Liver (tissue), 9 donors: ENCODE results near the gene MYO15B. TPM values are rescaled to one million over a fixed set of nuclear protein-coding genes. Genes with fewer than 3 reads are reported as not detected.

Experiments used
- DNase-seq: peaks from one replicate; pipeline ENCODE4 v3.0.0-alpha.2; 2017; ENCODE audit warnings: low spot score
- H3K27ac ChIP-seq, 2 donors: one replicate each; pipeline ENCODE4 v1.7.0; 2013; ENCODE audit warnings: inconsistent platforms in 2 of 2, low read length in 2 of 2, control low read depth in 1 of 2, low read depth in 1 of 2, mild to moderate bottlenecking in 1 of 2
- H3K27me3 ChIP-seq, 4 donors: one replicate each; pipeline versions ENCODE4 v1.6.1 to v1.7.0; 2013; ENCODE audit warnings: low read length in 3 of 4, inconsistent platforms in 1 of 4, mild to moderate bottlenecking in 1 of 4, moderate library complexity in 1 of 4; ENCODE audit not compliant: control insufficient read depth in 4 of 4, insufficient read depth in 4 of 4
- H3K36me3 ChIP-seq, 4 donors: one replicate each; pipeline versions ENCODE4 v1.6.1 to v1.7.0; 2013; ENCODE audit warnings: low read length in 3 of 4, mild to moderate bottlenecking in 3 of 4, low read depth in 1 of 4, moderate library complexity in 1 of 4; ENCODE audit not compliant: control insufficient read depth in 4 of 4, insufficient read depth in 3 of 4
- H3K4me1 ChIP-seq, 4 donors: one replicate each; pipeline versions ENCODE4 v1.6.1 to v1.7.0; 2013; ENCODE audit warnings: low read length in 3 of 4, mild to moderate bottlenecking in 3 of 4, moderate library complexity in 1 of 4; ENCODE audit not compliant: control insufficient read depth in 4 of 4, insufficient read depth in 4 of 4
- H3K4me3 ChIP-seq, 3 donors: one replicate each; pipeline versions ENCODE4 v1.6.1 to v1.7.0; 2013; ENCODE audit warnings: low read length in 3 of 3, control low read depth in 1 of 3, low read depth in 1 of 3, mild to moderate bottlenecking in 1 of 3
- H3K9ac ChIP-seq, 2 donors: one replicate each; pipeline ENCODE4 v1.7.0; 2013; ENCODE audit warnings: low read length in 2 of 2, mild to moderate bottlenecking in 2 of 2, moderate library complexity in 2 of 2, control low read depth in 1 of 2, low read depth in 1 of 2
- H3K9me3 ChIP-seq, 4 donors: one replicate each; pipeline versions ENCODE4 v1.6.1 to v1.7.0; 2013; ENCODE audit warnings: low read length in 3 of 4; ENCODE audit not compliant: control insufficient read depth in 4 of 4
- ATF3 ChIP-seq: IDR thresholded peaks from 2 replicates; pipeline ENCODE4 v1.6.1; 2016; ENCODE audit warnings: antibody characterized with exemption
- CTCF ChIP-seq: fragments of 150-350 bp; IDR thresholded peaks from 2 replicates; pipeline ENCODE4 v1.5.1; 2017; ENCODE audit warnings: improper control_type of control experiment, low read depth, low read length; ENCODE audit not compliant: missing input control
- EGR1 ChIP-seq, 2 donors: IDR thresholded peaks; 2 replicates each; pipeline ENCODE4 v1.6.1; 2016 to 2018; ENCODE audit warnings: antibody characterized with exemption in 2 of 2, low read depth in 2 of 2
- FOXA1 ChIP-seq: IDR thresholded peaks from 2 replicates; pipeline ENCODE4 v1.6.1; 2016; ENCODE audit warnings: antibody characterized with exemption
- FOXA2 ChIP-seq: IDR thresholded peaks from 2 replicates; pipeline ENCODE4 v1.6.1; 2016; ENCODE audit warnings: antibody characterized with exemption
- GABPA ChIP-seq, 2 donors: IDR thresholded peaks in 1 of 2; conservative IDR thresholded peaks in 1 of 2; 2 replicates each; pipeline ENCODE4 v1.6.1; 2016; ENCODE audit warnings: antibody characterized with exemption in 2 of 2, mild to moderate bottlenecking in 1 of 2, moderate library complexity in 1 of 2
- HNF4A ChIP-seq, 2 donors: conservative IDR thresholded peaks; 2 replicates each; pipeline ENCODE4 v1.6.1; 2016; ENCODE audit warnings: antibody characterized with exemption in 2 of 2, mild to moderate bottlenecking in 2 of 2
- HNF4G ChIP-seq: IDR thresholded peaks from 2 replicates; pipeline ENCODE4 v1.6.1; 2016; ENCODE audit warnings: antibody characterized with exemption
- JUND ChIP-seq, 2 donors: IDR thresholded peaks; 2 replicates each; pipeline ENCODE4 v1.6.1; 2016; ENCODE audit warnings: antibody characterized with exemption in 2 of 2
- NR2F2 ChIP-seq: IDR thresholded peaks from 2 replicates; pipeline ENCODE4 v1.6.1; 2016; ENCODE audit warnings: antibody characterized with exemption
- RAD21 ChIP-seq, 2 donors: IDR thresholded peaks; 2 replicates each; pipeline ENCODE4 v1.6.1; 2016; ENCODE audit warnings: antibody characterized with exemption in 2 of 2, mild to moderate bottlenecking in 2 of 2
- REST ChIP-seq: IDR thresholded peaks from 2 replicates; pipeline ENCODE4 v1.6.1; 2016; ENCODE audit warnings: antibody characterized with exemption, mild to moderate bottlenecking
- RXRA ChIP-seq, 2 donors: IDR thresholded peaks; 2 replicates each; pipeline ENCODE4 v1.6.1; 2017 to 2018; ENCODE audit warnings: antibody characterized with exemption in 2 of 2, mild to moderate bottlenecking in 1 of 2
- SP1 ChIP-seq: IDR thresholded peaks from 2 replicates; pipeline ENCODE4 v1.6.1; 2018; ENCODE audit warnings: antibody characterized with exemption, mild to moderate bottlenecking
- TAF1 ChIP-seq: conservative IDR thresholded peaks from 2 replicates; pipeline ENCODE4 v1.6.1; 2016; ENCODE audit warnings: antibody characterized with exemption, mild to moderate bottlenecking
- YY1 ChIP-seq: IDR thresholded peaks from 2 replicates; pipeline ENCODE4 v1.6.1; 2016; ENCODE audit warnings: antibody characterized with exemption, mild to moderate bottlenecking
- ZBTB33 ChIP-seq: IDR thresholded peaks from 2 replicates; pipeline ENCODE4 v1.6.1; 2016; ENCODE audit warnings: antibody characterized with exemption
- WGBS: extraction: QIAGEN DNeasy Blood & Tissue Kit; methylation state at CpG from one replicate; pipeline ENCODE4 v1.1.7; 2013; 5-methylcytosine and 5-hydroxymethylcytosine counted together
- polyA plus RNA-seq, 2 donors: library from polyadenylated mRNA; stranded (reverse) in 1 of 2; unstranded in 1 of 2; fragments of 200-250 nt in 1 of 2; fragments of >200 nt in 1 of 2; fragmentation: Nextera tagmentation in 1 of 2; extraction: Ambion mirVana in 1 of 2; gene quantifications; one replicate each; pipeline versions ENCODE4 v1.2.1 to v1.2.3, GENCODE V29; 2013 to 2015
- total RNA-seq, 2 donors: library from RNA; depleted of rRNA; stranded (reverse); fragments of >200 nt; gene quantifications; one replicate each; pipeline ENCODE4 v1.2.3, GENCODE V29; 2014
- TF ChIP-seq, protein P1 (sequence below): IDR thresholded peaks from 2 replicates; pipeline ENCODE4 v1.6.1; 2016; ENCODE audit warnings: antibody characterized with exemption
- donor health status: healthy.
- donor health status: healthy.
- donor health status: healthy.
- donor health status: healthy.
- donor health status: healthy.

The MYO15B gene
- total and polyA plus RNA-seq, 4 donors, result 13.3 to 34.4 (median 18.0) TPM

- no peaks in the 10 kb centered on the region for H3K27me3 ChIP-seq
- H3K9ac ChIP-seq, result no peak overlapping the region
- TF ChIP-seq ATF3 (no peak), TAF1 (no peak), GABPA (IDR thresholded peaks at IDR 0.05 in 1 of 2, conservative IDR thresholded peaks at IDR 0.05 in 1 of 2) (no peak), SP1 (peak; percentile 41), REST (no peak), HNF4G (no peak), HNF4A (conservative IDR thresholded peaks at IDR 0.05) (no peak), FOXA2 (no peak), NR2F2 (peak; percentile 31), CTCF (peak; percentile 50), RAD21 (IDR thresholded peaks at IDR 0.05) (peak in 1 of 2 donors; percentile 64), ZBTB33 (no peak), FOXA1 (no peak), EGR1 (IDR thresholded peaks at IDR 0.05; ENCODE audit: low read depth in 2 of 2) (no peak), JUND (IDR thresholded peaks at IDR 0.05) (no peak), YY1 (no peak), RXRA (IDR thresholded peaks at IDR 0.05) (no peak)
- TF ChIP-seq, protein P1, sequence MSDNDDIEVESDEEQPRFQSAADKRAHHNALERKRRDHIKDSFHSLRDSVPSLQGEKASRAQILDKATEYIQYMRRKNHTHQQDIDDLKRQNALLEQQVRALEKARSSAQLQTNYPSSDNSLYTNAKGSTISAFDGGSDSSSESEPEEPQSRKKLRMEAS, result no peak
- no peaks in the 10 kb centered on the region for H3K9me3 ChIP-seq
- peaks cover 8 to 25% (median 16%) of the 10 kb centered on the region in 4 donors for H3K4me1 ChIP-seq
- WGBS, result 20% methylated on average over 27 of the region's 27 CpGs
- DNase-seq, result peak; percentile 91
- no peak overlapping the region for H3K4me3 ChIP-seq
- peaks cover 0 to 10% (median under 1%) of the 10 kb centered on the region in 4 donors for H3K36me3 ChIP-seq
- H3K27ac ChIP-seq, result peak overlapping the region; percentile 65 to 66
These were observed 46.1 kb downstream of the MYO15B start for GRCh38 chr17:75633486-75634375.
